SK-N-MC (cell line): ENCODE measurements around the gene SEC61B.

Experiments used
- DNase-seq: peaks from one replicate; pipeline ENCODE4 v3.0.0-alpha.2; 2011; ENCODE audit warnings: low read depth, low spot score
- H3K27ac ChIP-seq: fragments of 200-600 bp; sonication (generic); 2 replicates; pipeline ENCODE4 v1.5.1; 2016; ENCODE audit warnings: mixed run types
- H3K36me3 ChIP-seq: fragments of 200-600 bp; sonication (generic); 2 replicates; pipeline ENCODE4 v1.6.1; 2017; ENCODE audit warnings: antibody characterized with exemption, low read length, mixed read lengths; ENCODE audit not compliant: insufficient read depth
- H3K4me3 ChIP-seq: fragments of 200-600 bp; sonication (generic); 2 replicates; pipeline ENCODE4 v1.5.1; 2016
- H3K9ac ChIP-seq: fragments of 200-600 bp; sonication (generic); 2 replicates; pipeline ENCODE4 v1.8.0; 2017; ENCODE audit warnings: mixed run types, mixed read lengths; ENCODE audit not compliant: insufficient read length
- H3K9me3 ChIP-seq: fragments of 200-600 bp; sonication (generic); 2 replicates; pipeline ENCODE4 v1.6.1; 2017; ENCODE audit warnings: low read depth, mild to moderate bottlenecking, antibody characterized with exemption, low read length, moderate library complexity, mixed read lengths
- EZH2 ChIP-seq: fragments of 200-600 bp; sonication (generic); IDR thresholded peaks from one replicate; pipeline ENCODE4 v1.6.1; 2017; ENCODE audit warnings: antibody characterized with exemption
- FOXP2 ChIP-seq: optimal IDR thresholded peaks from 2 replicates; pipeline ENCODE3; 2011; ENCODE audit warnings: mild to moderate bottlenecking, moderate library complexity; ENCODE audit not compliant: insufficient read depth; ENCODE audit errors: extremely low read length, control extremely low read depth
- POLR2AphosphoS5 ChIP-seq: IDR thresholded peaks from 2 replicates; pipeline ENCODE4 v1.6.1; 2012; ENCODE audit warnings: mild to moderate bottlenecking, low read depth, low read length, borderline replicate concordance

Gene SEC61B

DNA sequence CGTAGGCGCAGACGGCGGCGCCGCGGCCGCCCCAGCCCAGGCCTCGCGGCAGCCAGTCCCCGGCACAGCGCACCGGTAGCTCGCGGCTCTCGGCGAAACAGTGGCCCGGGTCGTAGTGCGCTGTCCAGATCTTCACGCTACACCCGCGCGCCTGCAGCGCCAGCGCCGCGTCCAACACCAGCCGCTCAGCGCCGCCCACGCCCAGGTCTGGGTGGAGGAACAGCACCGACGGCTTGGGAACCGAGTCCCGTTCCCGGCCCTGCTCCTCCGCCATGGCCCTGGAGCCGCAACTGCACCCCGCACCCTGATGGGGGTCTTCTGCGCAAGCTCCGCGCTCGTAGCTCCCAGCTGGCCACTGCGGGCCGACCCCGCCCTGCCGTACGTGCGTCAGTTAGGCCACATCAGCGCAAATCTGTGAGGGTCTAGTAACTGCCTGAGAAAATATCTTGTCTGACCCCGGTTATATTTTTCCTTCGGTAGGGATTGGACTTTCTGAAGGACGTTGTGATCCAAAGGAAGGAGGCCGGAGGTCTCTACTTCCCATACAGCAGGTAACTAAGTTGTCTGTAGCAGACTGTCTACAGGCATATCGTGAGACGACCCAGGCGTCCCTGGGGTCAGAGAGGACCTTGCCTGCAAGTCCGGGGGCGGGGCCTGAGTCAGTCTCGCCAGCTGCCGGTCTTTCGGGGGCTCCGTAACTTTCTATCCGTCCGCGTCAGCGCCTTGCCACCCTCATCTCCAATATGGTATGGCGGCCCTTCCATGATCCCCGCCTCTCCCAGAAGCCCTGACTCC lies at the start of gene SEC61B, which contains the start of gene ALG2:
Gene SEC61B (plus strand): TSS at position 662 of the 795 bp plus-strand sequence. CDS start 82 bp downstream, at position 744.
Gene ALG2 (minus strand): TSS at position 322 of the 795 bp plus-strand sequence. CDS start 48 bp downstream, at position 274.
- peak; percentile 88 for DNase-seq
- peaks cover 23% of the 10 kb centered on the region for H3K36me3 ChIP-seq
- peak within 1 kb of the TSS; percentile 94 for H3K4me3 ChIP-seq
- H3K27ac ChIP-seq = peak within 1 kb of the TSS; percentile 99
- peak within 1 kb of the TSS; percentile 97 for H3K9ac ChIP-seq
- no peaks in the 10 kb centered on the region for H3K9me3 ChIP-seq
- TF ChIP-seq POLR2AphosphoS5 (peak; percentile 94), FOXP2 (peak; percentile 9), EZH2 (no peak)

- H3K9me3 ChIP-seq = no peaks in the 10 kb centered on the region
Measured at GRCh38 chr9:99173570-99174504, 48.2 kb upstream of the SEC61B start.

GRCh38 chr9:99176527-99177013 lies 45.5 kb upstream of the SEC61B start:
- TF ChIP-seq FOXP2 (no peak), EZH2 (no peak), POLR2AphosphoS5 (no peak)
- H3K9me3 ChIP-seq = no peaks in the 10 kb centered on the region
- H3K9ac ChIP-seq = no peak overlapping the region
- no peak overlapping the region for H3K27ac ChIP-seq
- no peaks in the 10 kb centered on the region for H3K36me3 ChIP-seq
- no peak for DNase-seq
- no peak overlapping the region for H3K4me3 ChIP-seq

More at GRCh38 chr9:99173570-99174504, 48.2 kb upstream of the SEC61B start:
- no peak for DNase-seq
- H3K36me3 ChIP-seq = no peaks in the 10 kb centered on the region
- no peak overlapping the region for H3K4me3 ChIP-seq
- H3K27ac ChIP-seq = no peak overlapping the region
- TF ChIP-seq EZH2 (no peak), FOXP2 (no peak), POLR2AphosphoS5 (no peak)
- H3K9ac ChIP-seq = no peak overlapping the region

- no peaks in the 10 kb centered on the region for H3K9me3 ChIP-seq
- H3K27ac ChIP-seq = no peak overlapping the region
- no peak overlapping the region for H3K4me3 ChIP-seq
- H3K36me3 ChIP-seq = no peaks in the 10 kb centered on the region
- no peak for DNase-seq
- no peak for TF ChIP-seq FOXP2
- TF ChIP-seq EZH2 = no peak
- no peak for TF ChIP-seq POLR2AphosphoS5
- no peak overlapping the region for H3K9ac ChIP-seq
Measured at GRCh38 chr9:99177576-99178366, 44.3 kb upstream of the SEC61B start.

- H3K9me3 ChIP-seq = no peaks in the 10 kb centered on the region
- no peaks in the 10 kb centered on the region for H3K36me3 ChIP-seq
- TF ChIP-seq POLR2AphosphoS5 = no peak
- TF ChIP-seq FOXP2 = no peak
- TF ChIP-seq EZH2 = no peak
- no peak overlapping the region for H3K9ac ChIP-seq
- H3K4me3 ChIP-seq = no peak overlapping the region
- no peak for DNase-seq
- H3K27ac ChIP-seq = no peak overlapping the region
Measured at GRCh38 chr9:99178912-99179872, 42.9 kb upstream of the SEC61B start.

DNA sequence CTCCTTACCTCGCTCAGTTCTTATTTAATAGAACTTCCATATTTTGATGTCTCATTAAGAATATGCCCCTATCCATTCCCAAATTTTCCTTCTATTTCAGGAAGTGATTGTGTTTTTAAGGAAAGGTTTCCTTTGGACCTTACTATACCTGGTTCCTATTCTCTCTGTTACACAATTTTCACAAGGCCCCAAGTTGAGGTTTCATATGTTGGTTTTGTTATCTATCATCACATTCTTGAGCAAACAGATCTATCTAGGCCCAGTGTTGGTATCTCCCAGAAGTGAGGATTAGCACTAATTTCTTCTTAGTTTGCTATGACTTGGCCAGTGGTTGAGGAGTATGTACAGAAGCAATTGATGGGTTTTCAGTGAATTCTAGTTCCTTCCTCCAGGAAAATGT lies 41.9 kb upstream of the SEC61B start:
- Histone ChIP-seq H3K9ac (no peak overlapping the region), H3K9me3 (no peaks in the 10 kb centered on the region), H3K27ac (no peak overlapping the region), H3K36me3 (no peaks in the 10 kb centered on the region), H3K4me3 (no peak overlapping the region)
- TF ChIP-seq POLR2AphosphoS5 = no peak
- TF ChIP-seq FOXP2 = no peak
- TF ChIP-seq EZH2 = no peak
- DNase-seq = no peak

GRCh38 chr9:99180662-99181061 lies 41.4 kb upstream of the SEC61B start:
- Histone ChIP-seq H3K36me3 (no peaks in the 10 kb centered on the region), H3K9me3 (no peaks in the 10 kb centered on the region), H3K27ac (no peak overlapping the region), H3K9ac (no peak overlapping the region), H3K4me3 (no peak overlapping the region)
- DNase-seq = no peak
- TF ChIP-seq POLR2AphosphoS5 (no peak), FOXP2 (no peak)
